ENCODE results near the gene BSCL2. TPM values are rescaled to one million over a fixed set of nuclear protein-coding genes. Genes with fewer than 3 reads are reported as not detected.
"Not testable (repeated sequence)": the region's sequence is repeated elsewhere in the genome, so short reads cannot be mapped to it uniquely, and the experiment has no call there.

BSCL2 gene
- total RNA-seq, 1 donor from 2014 or later: 19.8 TPM

GRCh38 chr11:62732830-62733229 is 25.6 kb upstream of the BSCL2 start:
- H3K36me3 ChIP-seq (ENCODE audit: control insufficient read depth in 3 of 3, insufficient read depth in 3 of 3, low read length in 3 of 3): peaks cover 14 to 20% (median 19%) of the 10 kb centered on the region in 3 donors

GRCh38 chr11:62730076-62730475 is 22.9 kb upstream of the BSCL2 start:
- H3K4me1 ChIP-seq (ENCODE audit: control insufficient read depth in 3 of 3, insufficient read depth in 3 of 3, low read length in 3 of 3): peaks cover 19 to 39% (median 23%) of the 10 kb centered on the region in 3 donors
- peak overlapping the region; percentile 38 to 68 (median 40) for H3K9ac ChIP-seq (ENCODE audit: low read depth in 1 of 3, low read length in 3 of 3)
- H3K4me3 ChIP-seq (ENCODE audit: low read length in 3 of 3): peak overlapping the region in 2 of 3 donors; percentile 48 to 51
- H3K9me3 ChIP-seq (ENCODE audit: control insufficient read depth in 3 of 3, low read length in 3 of 3); H3K27ac ChIP-seq (ENCODE audit: low read depth, low read length); H3K27me3 ChIP-seq (ENCODE audit: control insufficient read depth in 3 of 3, insufficient read depth in 3 of 3, low read length in 3 of 3): not testable (repeated sequence)
- peaks cover 9 to 21% (median 14%) of the 10 kb centered on the region in 3 donors for H3K36me3 ChIP-seq (ENCODE audit: control insufficient read depth in 3 of 3, insufficient read depth in 3 of 3, low read length in 3 of 3)

More at GRCh38 chr11:62732830-62733229, 25.6 kb upstream of the BSCL2 start:
- no peak overlapping the region for H3K4me3 ChIP-seq (ENCODE audit: low read length in 3 of 3)
- no peaks in the 10 kb centered on the region for H3K9me3 ChIP-seq (ENCODE audit: control insufficient read depth in 3 of 3, low read length in 3 of 3)
- no peak overlapping the region for H3K27ac ChIP-seq (ENCODE audit: low read depth, low read length)
- peak overlapping the region in 1 of 3 donors; percentile 18 for H3K9ac ChIP-seq (ENCODE audit: low read depth in 1 of 3, low read length in 3 of 3)
- H3K27me3 ChIP-seq (ENCODE audit: control insufficient read depth in 3 of 3, insufficient read depth in 3 of 3, low read length in 3 of 3): no peaks in the 10 kb centered on the region
- peaks cover 9 to 27% (median 15%) of the 10 kb centered on the region in 3 donors for H3K4me1 ChIP-seq (ENCODE audit: control insufficient read depth in 3 of 3, insufficient read depth in 3 of 3, low read length in 3 of 3)

DNA sequence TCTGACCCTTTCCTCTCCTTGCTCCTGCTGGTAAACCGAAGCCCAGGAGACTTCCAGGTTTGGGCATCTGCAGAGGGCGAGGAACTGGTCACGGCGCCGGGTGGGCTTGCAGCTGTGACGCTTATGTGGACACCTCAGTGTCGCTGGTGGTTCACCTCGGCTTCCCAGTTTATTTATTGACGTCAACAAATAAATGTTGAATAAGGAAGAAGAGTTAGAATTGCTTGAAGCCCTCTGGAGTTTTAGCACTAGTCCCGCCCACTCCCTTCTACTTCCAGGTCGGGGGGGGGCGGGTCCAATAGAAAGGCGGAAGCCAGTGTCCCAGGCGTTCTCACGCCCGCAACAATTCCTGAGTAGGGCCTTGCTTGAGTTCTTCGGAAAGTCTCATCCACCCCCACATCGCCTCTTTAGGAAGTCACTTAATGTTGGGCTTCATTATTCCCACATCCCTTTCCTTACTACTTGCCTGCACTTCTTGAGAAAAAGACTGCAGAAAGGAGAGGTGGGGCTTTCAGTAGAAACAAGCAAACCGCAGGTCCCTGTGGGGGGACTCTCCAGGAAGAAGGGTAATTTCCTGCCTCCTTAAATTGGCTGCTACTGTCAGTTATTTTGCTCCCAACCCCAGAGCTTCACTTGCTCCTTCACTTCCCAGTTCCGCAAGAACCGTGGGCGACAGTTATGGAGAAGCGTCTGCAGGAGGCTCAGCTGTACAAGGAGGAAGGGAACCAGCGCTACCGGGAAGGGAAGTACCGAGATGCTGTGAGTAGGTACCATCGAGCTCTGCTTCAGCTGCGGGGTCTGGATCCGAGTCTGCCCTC is 21.2 kb upstream of the BSCL2 start, which contains the start of gene TTC9C:
TSS of gene TTC9C (plus strand) at position 316 of the 818 bp plus-strand sequence. CDS start at position 679, 363 bp downstream.
- H3K27ac ChIP-seq (ENCODE audit: low read depth, low read length): peak within 1 kb of the TSS; percentile 93
- H3K36me3 ChIP-seq (ENCODE audit: control insufficient read depth in 3 of 3, insufficient read depth in 3 of 3, low read length in 3 of 3): peaks cover 11 to 19% (median 12%) of the 10 kb centered on the region in 3 donors
- H3K9me3 ChIP-seq (ENCODE audit: control insufficient read depth in 3 of 3, low read length in 3 of 3): no peaks in the 10 kb centered on the region
- peak within 1 kb of the TSS; percentile 93 to 98 (median 97) for H3K9ac ChIP-seq (ENCODE audit: low read depth in 1 of 3, low read length in 3 of 3)
- peak within 1 kb of the TSS; percentile 88 to 99 (median 98) for H3K4me3 ChIP-seq (ENCODE audit: low read length in 3 of 3)
- H3K27me3 ChIP-seq (ENCODE audit: control insufficient read depth in 3 of 3, insufficient read depth in 3 of 3, low read length in 3 of 3): no peaks in the 10 kb centered on the region
- peaks cover 33 to 55% (median 39%) of the 10 kb centered on the region in 3 donors for H3K4me1 ChIP-seq (ENCODE audit: control insufficient read depth in 3 of 3, insufficient read depth in 3 of 3, low read length in 3 of 3)

DNA sequence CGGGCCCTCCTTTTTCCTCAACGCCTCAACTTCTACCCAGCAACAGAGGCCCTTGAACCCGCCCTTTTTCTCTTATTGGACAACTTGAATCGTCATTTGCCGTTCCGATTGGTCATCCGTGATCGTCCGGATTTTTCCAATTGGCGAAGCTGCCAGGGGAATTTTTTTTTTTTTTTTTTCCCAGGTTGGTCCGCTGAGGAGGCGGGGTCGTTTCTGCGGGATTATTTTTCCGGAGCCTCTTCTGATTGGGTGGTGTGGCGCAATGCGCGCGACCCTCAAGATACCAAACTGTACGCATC is 20.6 kb upstream of the BSCL2 start:
- Histone ChIP-seq H3K36me3 (ENCODE audit: control insufficient read depth in 3 of 3, insufficient read depth in 3 of 3, low read length in 3 of 3) (peaks cover 9 to 18% (median 13%) of the 10 kb centered on the region in 3 donors), H3K4me1 (ENCODE audit: control insufficient read depth in 3 of 3, insufficient read depth in 3 of 3, low read length in 3 of 3) (peaks cover 33 to 55% (median 38%) of the 10 kb centered on the region in 3 donors), H3K9me3 (ENCODE audit: control insufficient read depth in 3 of 3, low read length in 3 of 3) (no peaks in the 10 kb centered on the region), H3K27me3 (ENCODE audit: control insufficient read depth in 3 of 3, insufficient read depth in 3 of 3, low read length in 3 of 3) (no peaks in the 10 kb centered on the region), H3K27ac (ENCODE audit: low read depth, low read length) (peak overlapping the region; percentile 93), H3K4me3 (ENCODE audit: low read length in 3 of 3) (peak overlapping the region; percentile 88 to 99 (median 98)), H3K9ac (ENCODE audit: low read depth in 1 of 3, low read length in 3 of 3) (peak overlapping the region; percentile 93 to 98 (median 97))

- Histone ChIP-seq H3K9me3 (ENCODE audit: control insufficient read depth in 3 of 3, low read length in 3 of 3) (no peaks in the 10 kb centered on the region), H3K4me1 (ENCODE audit: control insufficient read depth in 3 of 3, insufficient read depth in 3 of 3, low read length in 3 of 3) (peaks cover 33 to 55% (median 36%) of the 10 kb centered on the region in 3 donors), H3K9ac (ENCODE audit: low read depth in 1 of 3, low read length in 3 of 3) (peak within 1 kb of the TSS; percentile 93 to 98 (median 97)), H3K27ac (ENCODE audit: low read depth, low read length) (peak within 1 kb of the TSS; percentile 93), H3K27me3 (ENCODE audit: control insufficient read depth in 3 of 3, insufficient read depth in 3 of 3, low read length in 3 of 3) (no peaks in the 10 kb centered on the region), H3K4me3 (ENCODE audit: low read length in 3 of 3) (peak within 1 kb of the TSS; percentile 88 to 99 (median 98)), H3K36me3 (ENCODE audit: control insufficient read depth in 3 of 3, insufficient read depth in 3 of 3, low read length in 3 of 3) (peaks cover 14 to 22% (median 18%) of the 10 kb centered on the region in 3 donors)
Observed at GRCh38 chr11:62727165-62727871, 20.1 kb upstream of the BSCL2 start, which contains the start of gene HNRNPUL2. TSS of gene HNRNPUL2 (minus strand) at chr11:62727457. CDS start at chr11:62727156, 301 bp downstream.

DNA sequence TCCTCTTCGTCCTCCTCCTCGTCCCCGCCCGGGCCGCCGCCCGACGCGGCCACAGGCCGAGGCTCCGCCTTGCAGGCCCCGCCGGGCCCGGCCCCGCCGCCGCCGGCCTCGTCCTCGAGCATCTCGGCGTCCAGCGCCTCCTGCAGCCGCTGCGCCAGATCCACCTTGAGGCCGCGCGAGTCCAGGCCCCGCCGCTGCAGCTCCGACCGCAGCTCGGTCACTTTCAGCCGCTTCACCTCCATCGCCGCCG is 19.6 kb upstream of the BSCL2 start:
- Histone ChIP-seq H3K4me1 (ENCODE audit: control insufficient read depth in 3 of 3, insufficient read depth in 3 of 3, low read length in 3 of 3) (peaks cover 33 to 55% (median 36%) of the 10 kb centered on the region in 3 donors), H3K4me3 (ENCODE audit: low read length in 3 of 3) (peak overlapping the region; percentile 88 to 97 (median 95)), H3K9ac (ENCODE audit: low read depth in 1 of 3, low read length in 3 of 3) (peak overlapping the region; percentile 90 to 98 (median 97)), H3K9me3 (ENCODE audit: control insufficient read depth in 3 of 3, low read length in 3 of 3) (no peaks in the 10 kb centered on the region), H3K27me3 (ENCODE audit: control insufficient read depth in 3 of 3, insufficient read depth in 3 of 3, low read length in 3 of 3) (no peaks in the 10 kb centered on the region), H3K27ac (ENCODE audit: low read depth, low read length) (peak overlapping the region; percentile 93), H3K36me3 (ENCODE audit: control insufficient read depth in 3 of 3, insufficient read depth in 3 of 3, low read length in 3 of 3) (peaks cover 19 to 27% (median 22%) of the 10 kb centered on the region in 3 donors)

DNA sequence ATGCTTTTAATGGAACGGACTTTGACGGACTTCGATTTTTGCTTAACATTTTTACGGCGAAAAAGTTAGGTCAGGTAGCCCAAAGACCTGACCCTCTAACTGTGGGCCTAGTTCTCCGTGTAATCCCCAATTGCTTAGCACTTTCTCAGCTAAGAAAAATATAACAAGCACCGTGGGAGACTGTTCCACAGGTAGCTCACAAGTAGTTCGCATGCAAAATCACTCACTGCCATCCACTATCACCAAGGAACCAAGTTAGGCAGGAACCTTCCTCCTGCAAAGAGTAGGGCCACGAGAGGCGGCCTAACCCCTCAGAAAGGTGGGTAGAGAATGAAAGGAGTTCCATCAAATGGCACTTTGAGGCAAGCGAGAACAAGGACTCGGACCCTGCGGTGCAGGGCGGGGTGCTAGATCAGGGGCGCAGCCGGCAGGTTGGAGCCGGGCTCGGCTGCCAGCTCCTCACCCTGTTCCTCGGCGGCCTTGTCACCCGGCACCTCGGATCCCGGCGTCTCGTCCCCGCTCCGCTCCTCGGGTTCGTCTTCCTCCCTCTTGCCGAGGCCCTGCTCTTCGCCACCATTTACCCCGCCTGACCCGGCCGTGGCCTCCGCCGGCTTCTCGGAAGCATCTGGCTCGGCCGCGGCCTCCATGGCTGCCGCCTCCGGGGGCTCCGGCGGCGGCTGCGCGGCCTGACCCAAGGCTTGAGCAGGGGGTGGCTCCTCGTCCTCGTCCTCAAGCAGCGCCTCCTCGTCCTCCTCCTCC is 19.1 kb upstream of the BSCL2 start:
- peak overlapping the region; percentile 93 for H3K27ac ChIP-seq (ENCODE audit: low read depth, low read length)
- H3K9me3 ChIP-seq (ENCODE audit: control insufficient read depth in 3 of 3, low read length in 3 of 3): no peaks in the 10 kb centered on the region
- peaks cover 24 to 31% (median 27%) of the 10 kb centered on the region in 3 donors for H3K36me3 ChIP-seq (ENCODE audit: control insufficient read depth in 3 of 3, insufficient read depth in 3 of 3, low read length in 3 of 3)
- H3K27me3 ChIP-seq (ENCODE audit: control insufficient read depth in 3 of 3, insufficient read depth in 3 of 3, low read length in 3 of 3): no peaks in the 10 kb centered on the region
- H3K4me1 ChIP-seq (ENCODE audit: control insufficient read depth in 3 of 3, insufficient read depth in 3 of 3, low read length in 3 of 3): peaks cover 33 to 55% (median 36%) of the 10 kb centered on the region in 3 donors
- peak overlapping the region; percentile 90 to 98 (median 97) for H3K9ac ChIP-seq (ENCODE audit: low read depth in 1 of 3, low read length in 3 of 3)
- peak overlapping the region; percentile 88 to 97 (median 95) for H3K4me3 ChIP-seq (ENCODE audit: low read length in 3 of 3)

- Histone ChIP-seq H3K36me3 (ENCODE audit: control insufficient read depth in 3 of 3, insufficient read depth in 3 of 3, low read length in 3 of 3) (peaks cover 31 to 34% (median 31%) of the 10 kb centered on the region in 3 donors), H3K4me1 (ENCODE audit: control insufficient read depth in 3 of 3, insufficient read depth in 3 of 3, low read length in 3 of 3) (peaks cover 29 to 50% (median 32%) of the 10 kb centered on the region in 3 donors), H3K4me3 (ENCODE audit: low read length in 3 of 3) (peak overlapping the region; percentile 88 to 97 (median 95)), H3K27ac (ENCODE audit: low read depth, low read length) (peak overlapping the region; percentile 93), H3K27me3 (ENCODE audit: control insufficient read depth in 3 of 3, insufficient read depth in 3 of 3, low read length in 3 of 3) (no peaks in the 10 kb centered on the region), H3K9me3 (ENCODE audit: control insufficient read depth in 3 of 3, low read length in 3 of 3) (no peaks in the 10 kb centered on the region), H3K9ac (ENCODE audit: low read depth in 1 of 3, low read length in 3 of 3) (peak overlapping the region; percentile 90 to 98 (median 97))
Observed at GRCh38 chr11:62725646-62726045, 18.4 kb upstream of the BSCL2 start.

- Histone ChIP-seq H3K36me3 (ENCODE audit: control insufficient read depth in 3 of 3, insufficient read depth in 3 of 3, low read length in 3 of 3) (peaks cover 42 to 45% (median 43%) of the 10 kb centered on the region in 3 donors), H3K4me1 (ENCODE audit: control insufficient read depth in 3 of 3, insufficient read depth in 3 of 3, low read length in 3 of 3) (peaks cover 24 to 40% (median 24%) of the 10 kb centered on the region in 3 donors), H3K27ac (ENCODE audit: low read depth, low read length) (no peak overlapping the region), H3K4me3 (ENCODE audit: low read length in 3 of 3) (no peak overlapping the region), H3K9ac (ENCODE audit: low read depth in 1 of 3, low read length in 3 of 3) (peak overlapping the region in 2 of 3 donors; percentile 90 to 97), H3K27me3 (ENCODE audit: control insufficient read depth in 3 of 3, insufficient read depth in 3 of 3, low read length in 3 of 3) (no peaks in the 10 kb centered on the region), H3K9me3 (ENCODE audit: control insufficient read depth in 3 of 3, low read length in 3 of 3) (no peaks in the 10 kb centered on the region)
Observed at GRCh38 chr11:62724171-62724570, 16.9 kb upstream of the BSCL2 start.

Measured in skeletal muscle tissue (tissue), 4 donors.